Transverse colon (tissue), 4 donors: ENCODE results near the gene NHLRC1. TPM values are rescaled to one million over a fixed set of nuclear protein-coding genes. Genes with fewer than 3 reads are reported as not detected.

ENCODE experiments used
- DNase-seq: peaks from one replicate; pipeline ENCODE4 v3.0.0-alpha.2; 2019
- H3K27ac ChIP-seq, 4 donors: fragments of 200-600 bp; sonication (generic); 2 replicates each; pipeline ENCODE4 v1.5.1; 2016 to 2018; ENCODE audit warnings: inconsistent platforms in 4 of 4
- H3K27me3 ChIP-seq: fragments of 200-600 bp; sonication (generic); 2 replicates; pipeline ENCODE4 v1.5.1; 2017; ENCODE audit warnings: inconsistent platforms
- H3K36me3 ChIP-seq, 4 donors: fragments of 200-600 bp; sonication (generic); 2 replicates each; pipeline ENCODE4 v1.5.1; 2017 to 2019; ENCODE audit warnings: inconsistent platforms in 4 of 4
- H3K4me1 ChIP-seq, 4 donors: fragments of 200-600 bp; sonication (generic); 2 replicates each; pipeline ENCODE4 v1.5.1; 2017 to 2020; ENCODE audit warnings: inconsistent platforms in 4 of 4
- H3K4me3 ChIP-seq, 4 donors: fragments of 200-600 bp; sonication (generic); 1 replicate in 1 of 4; 2 replicates in 3 of 4; pipeline versions ENCODE4 v1.5.1 to v1.6.1; 2017 to 2019; ENCODE audit warnings: inconsistent platforms in 4 of 4
- H3K9me3 ChIP-seq, 2 donors: fragments of 200-600 bp; sonication (generic); 2 replicates each; pipeline ENCODE4 v1.5.1; 2017 to 2019; ENCODE audit warnings: inconsistent platforms in 2 of 2
- CTCF ChIP-seq, 5 experiments: fragments of 200-600 bp in 3 of 5; fragments of 450-650 bp in 2 of 5; sonication (generic) in 3 of 5; IDR thresholded peaks; 1 replicate in 2 of 5; 2 replicates in 3 of 5; pipeline ENCODE4 v1.5.1; 2016 to 2017; ENCODE audit warnings: antibody characterized with exemption in 5 of 5, inconsistent platforms in 3 of 5, mild to moderate bottlenecking in 2 of 5, moderate library complexity in 1 of 5
- EP300 ChIP-seq: sonication (generic); formaldehyde crosslinking; IDR thresholded peaks from one replicate; pipeline ENCODE4 v1.6.1; 2017; ENCODE audit warnings: antibody characterized with exemption, low read depth
- POLR2A ChIP-seq: fragments of 450-650 bp; IDR thresholded peaks from one replicate; pipeline ENCODE4 v1.6.1; 2016; ENCODE audit warnings: antibody characterized with exemption, mild to moderate bottlenecking, moderate library complexity
- POLR2AphosphoS5 ChIP-seq, 3 donors: sonication (generic); formaldehyde crosslinking; IDR thresholded peaks; one replicate each; pipeline ENCODE4 v1.6.1; 2016; ENCODE audit warnings: antibody characterized with exemption in 3 of 3
- WGBS, 2 donors: methylation state at CpG; one replicate each; pipeline ENCODE4 v1.1.5; 2018; ENCODE audit warnings: low coverage in 1 of 2; 5-methylcytosine and 5-hydroxymethylcytosine counted together
- in situ Hi-C, 4 donors: fragments of 200-750 bp; cut with MboI; loops; one replicate each; pipeline versions ENCODE4 v1.15.0 to v1.15.1; 2017; ENCODE audit warnings: low sequenced_read_pairs in 3 of 4, low pct_ligation_motif_present in 1 of 4, low pct_unique_long_range_greater_than_20kb in 1 of 4
- intact Hi-C: fragments of 100-400 bp; cut with DNase I; formaldehyde crosslinking; loops from one replicate; pipeline ENCODE4 v1.15.1; 2023; ENCODE audit warnings: low total_unique reads
- total RNA-seq, 4 donors: library from RNA; depleted of rRNA; stranded (reverse); fragments of >200 nt; gene quantifications; one replicate each; pipeline ENCODE4 v1.1.0, GENCODE V29; 2016

The NHLRC1 gene
- total RNA-seq, 4 donors from 2014 or later = 1.1 to 2.1 TPM; not detected in 2

GRCh38 chr6:18147160-18147559 is 24.7 kb upstream of the NHLRC1 start:
- TF ChIP-seq CTCF (IDR thresholded peaks at IDR 0.05) (no peak), POLR2AphosphoS5 (IDR thresholded peaks at IDR 0.05) (peak in 1 of 3 donors; percentile 20)

GRCh38 chr6:18142591-18142861 is 20.0 kb upstream of the NHLRC1 start:
- intact Hi-C loops (loop anchor here (5.0 kb wide), 1 partner anchor 1800 kb away; no protein-coding TSS in a partner anchor), in situ Hi-C loops (loop anchor here in 2 of 4 donors (25.0 kb wide), 2 partner anchors 555 to 980 kb away; no protein-coding TSS in a partner anchor)
- Histone ChIP-seq H3K27ac (no peak overlapping the region), H3K9me3 (no peaks in the 10 kb centered on the region), H3K36me3 (peaks cover 0 to 42% (median 4%) of the 10 kb centered on the region in 4 donors), H3K4me3 (no peak overlapping the region), H3K27me3 (no peaks in the 10 kb centered on the region), H3K4me1 (peaks cover 0 to 31% (median 3%) of the 10 kb centered on the region in 4 donors)
- TF ChIP-seq CTCF (IDR thresholded peaks at IDR 0.05) (no peak), EP300 (no peak), POLR2AphosphoS5 (IDR thresholded peaks at IDR 0.05) (no peak), POLR2A (no peak)
- no peak for DNase-seq
- 97 to 100% methylated on average over 1 to 3 of the region's 3 CpGs for WGBS, 2 donors

More at GRCh38 chr6:18147160-18147559, 24.7 kb upstream of the NHLRC1 start:
- Histone ChIP-seq H3K27me3 (no peaks in the 10 kb centered on the region), H3K27ac (peak overlapping the region; percentile 39 to 74 (median 58)), H3K4me3 (no peak overlapping the region), H3K9me3 (no peaks in the 10 kb centered on the region), H3K4me1 (peaks cover 0 to 28% (median 11%) of the 10 kb centered on the region in 4 donors), H3K36me3 (peaks cover 0 to 21% (median 2%) of the 10 kb centered on the region in 4 donors)
- no peak for DNase-seq
- in situ Hi-C loops = loop anchor here in 2 of 4 donors (25.0 kb wide), 2 partner anchors 560 to 985 kb away; no protein-coding TSS in a partner anchor
- intact Hi-C loops = no loop called here
- 40 to 42% methylated on average over 2 of the region's 2 CpGs for WGBS, 2 donors

GRCh38 chr6:18141805-18142590 is 19.5 kb upstream of the NHLRC1 start:
- peaks cover 0 to 42% (median 4%) of the 10 kb centered on the region in 4 donors for H3K36me3 ChIP-seq
- 83 to 89% methylated on average over 9 to 13 of the region's 13 CpGs for WGBS, 2 donors
- intact Hi-C loops = loop anchor here (5.0 kb wide), 1 partner anchor 1800 kb away; no protein-coding TSS in a partner anchor

More at GRCh38 chr6:18141805-18142590, 19.5 kb upstream of the NHLRC1 start:
- TF ChIP-seq POLR2A (no peak), CTCF (IDR thresholded peaks at IDR 0.05) (no peak), EP300 (no peak), POLR2AphosphoS5 (IDR thresholded peaks at IDR 0.05) (no peak)
- H3K4me3 ChIP-seq = no peak overlapping the region
- DNase-seq = no peak
- no peaks in the 10 kb centered on the region for H3K27me3 ChIP-seq
- no peaks in the 10 kb centered on the region for H3K9me3 ChIP-seq
- H3K27ac ChIP-seq = no peak overlapping the region
- in situ Hi-C loops = loop anchor here in 2 of 4 donors (25.0 kb wide), 2 partner anchors 555 to 980 kb away; no protein-coding TSS in a partner anchor
- H3K4me1 ChIP-seq = peaks cover 0 to 27% (median 2%) of the 10 kb centered on the region in 4 donors
